NB4 (cell line): ENCODE data around the gene LMAN2.

ENCODE experiments used
- CTCF ChIP-seq: IDR thresholded peaks from one replicate; pipeline ENCODE4 v1.5.1; 2012; ENCODE audit warnings: low read depth, low read length
- POLR2A ChIP-seq: IDR thresholded peaks from 2 replicates; pipeline ENCODE4 v1.6.1; 2011; ENCODE audit warnings: mild to moderate bottlenecking; ENCODE audit not compliant: insufficient read length; ENCODE audit errors: extremely low read depth

GRCh38 chr5:177396807-177397206 lies 45.3 kb upstream of the LMAN2 start:
- no peak for TF ChIP-seq POLR2A
- TF ChIP-seq CTCF: no peak
